IMR-90 (cell line): ENCODE results near the gene ST3GAL3. TPM values are rescaled to one million over a fixed set of nuclear protein-coding genes. Genes with fewer than 3 reads are reported as not detected.

ENCODE experiments used
- ATAC-seq: fragments of 200-7000 bp; cut with Tn5 transposase; 2 replicates; pipeline ENCODE4 v1.9.1; 2020; ENCODE audit warnings: low read depth, mild to moderate bottlenecking, moderate library complexity
- BruUV-seq: library from RNA; stranded (reverse); fragments of 400-500 nt; replicated peaks from 2 replicates; lab custom pipeline; 2021; lab: Mats Ljungman, UMichigan
- CTCF ChIA-PET: fragments of 300-600 bp; formaldehyde crosslinking; extraction: SDS; loops from one replicate; lab custom pipeline; 2021; ENCODE audit warnings: antibody characterized with exemption; lab: Yijun Ruan, JAX
- POLR2A ChIA-PET: fragments of 300-600 bp; sonication (Branson Sonifier 250); formaldehyde crosslinking; loops from one replicate; lab custom pipeline; 2022; ENCODE audit warnings: antibody characterized with exemption; ENCODE audit not compliant: unreplicated experiment; lab: Charles Lee
- DNase-seq: peaks from one replicate; pipeline ENCODE4 v3.0.0; 2013
- H2AFZ ChIP-seq: replicated peaks from 2 replicates; pipeline ENCODE3; 2013; ENCODE audit warnings: low read length, mild to moderate bottlenecking; ENCODE audit not compliant: poor library complexity
- H2AK5ac ChIP-seq: 2 replicates; pipeline ENCODE4 v1.6.1; 2013; ENCODE audit warnings: low read depth, low read length, inconsistent platforms
- H2AK9ac ChIP-seq: replicated peaks from 2 replicates; pipeline ENCODE3; 2013; ENCODE audit warnings: mild to moderate bottlenecking, low read depth, low read length, moderate library complexity; ENCODE audit not compliant: poor library complexity
- H2BK120ac ChIP-seq: 2 replicates; pipeline ENCODE4 v1.6.1; 2013; ENCODE audit warnings: low read depth, low read length, inconsistent platforms
- H2BK15ac ChIP-seq: 3 replicates; pipeline ENCODE4 v1.6.1; 2013; ENCODE audit warnings: low read depth, low read length, inconsistent platforms
- H2BK20ac ChIP-seq: 2 replicates; pipeline ENCODE4 v1.6.1; 2013; ENCODE audit warnings: low read depth, mild to moderate bottlenecking, inconsistent platforms, low read length, moderate library complexity
- H2BK5ac ChIP-seq: 2 replicates; pipeline ENCODE4 v1.6.1; 2013; ENCODE audit warnings: mild to moderate bottlenecking, low read depth, low read length, inconsistent platforms; ENCODE audit not compliant: poor library complexity, severe bottlenecking
- H3K14ac ChIP-seq: replicated peaks from 2 replicates; pipeline ENCODE4 v1.6.1; 2013; ENCODE audit warnings: low read depth, low read length, inconsistent platforms
- H3K18ac ChIP-seq: 2 replicates; pipeline ENCODE4 v1.6.1; 2013; ENCODE audit warnings: low read depth, low read length, control low read depth
- H3K23ac ChIP-seq: 2 replicates; pipeline ENCODE4 v1.6.1; 2013; ENCODE audit warnings: low read depth, low read length, inconsistent platforms
- H3K27ac ChIP-seq: 2 replicates; pipeline ENCODE4 v1.5.1; 2013; ENCODE audit warnings: mild to moderate bottlenecking, control low read depth, low read length; ENCODE audit not compliant: insufficient read depth
- H3K27me3 ChIP-seq: 2 replicates; pipeline ENCODE4 v1.6.1; 2013; ENCODE audit warnings: low read length; ENCODE audit not compliant: control insufficient read depth, insufficient read depth
- H3K36me3 ChIP-seq: 2 replicates; pipeline ENCODE4 v1.6.1; 2013; ENCODE audit warnings: low read length, mixed read lengths; ENCODE audit not compliant: control insufficient read depth, insufficient read depth
- H3K4ac ChIP-seq: 2 replicates; pipeline ENCODE4 v1.6.1; 2013; ENCODE audit warnings: low read depth, low read length, inconsistent platforms
- H3K4me1 ChIP-seq: 2 replicates; pipeline ENCODE4 v1.6.1; 2013; ENCODE audit warnings: low read length, mixed read lengths; ENCODE audit not compliant: control insufficient read depth, insufficient read depth
- H3K4me2 ChIP-seq: 2 replicates; pipeline ENCODE4 v1.6.1; 2013; ENCODE audit warnings: low read depth, mild to moderate bottlenecking, control low read depth, low read length, moderate library complexity
- H3K4me3 ChIP-seq: 2 replicates; pipeline ENCODE4 v1.5.1; 2013; ENCODE audit warnings: low read depth, mild to moderate bottlenecking, control low read depth, low read length, moderate library complexity; ENCODE audit not compliant: insufficient read depth
- H3K56ac ChIP-seq: 2 replicates; pipeline ENCODE4 v1.6.1; 2013; ENCODE audit warnings: low read length, inconsistent platforms; ENCODE audit not compliant: insufficient read depth; ENCODE audit errors: extremely low read depth
- H3K79me1 ChIP-seq, 2 experiments: 2 replicates each; pipeline ENCODE4 v1.6.1; 2013; ENCODE audit warnings: low read length in 2 of 2, inconsistent platforms in 1 of 2, low read depth in 1 of 2
- H3K9ac ChIP-seq: 2 replicates; pipeline ENCODE4 v1.6.1; 2013; ENCODE audit warnings: low read depth, low read length, control low read depth
- H3K9me1 ChIP-seq: 2 replicates; pipeline ENCODE4 v1.6.1; 2013; ENCODE audit warnings: low read length, inconsistent platforms; ENCODE audit not compliant: insufficient read depth
- H3K9me3 ChIP-seq: 2 replicates; pipeline ENCODE4 v1.6.1; 2013; ENCODE audit warnings: low read length; ENCODE audit not compliant: control insufficient read depth, insufficient read depth
- H4K20me1 ChIP-seq: 2 replicates; pipeline ENCODE4 v1.6.1; 2013; ENCODE audit warnings: low read length, inconsistent platforms; ENCODE audit not compliant: insufficient read depth
- H4K5ac ChIP-seq: 2 replicates; pipeline ENCODE4 v1.6.1; 2013; ENCODE audit warnings: mild to moderate bottlenecking, low read depth, low read length, control low read depth
- H4K8ac ChIP-seq, 2 experiments: 2 replicates each; pipeline ENCODE4 v1.6.1; 2013; ENCODE audit warnings: low read depth in 2 of 2, low read length in 2 of 2, control low read depth in 1 of 2, inconsistent platforms in 1 of 2
- H4K91ac ChIP-seq: 2 replicates; pipeline ENCODE4 v1.6.1; 2013; ENCODE audit warnings: low read depth, low read length, inconsistent platforms; ENCODE audit not compliant: insufficient read depth
- BHLHE40 ChIP-seq: fragments of 150-350 bp; IDR thresholded peaks from 2 replicates; pipeline ENCODE4 v1.6.1; 2016; ENCODE audit warnings: mild to moderate bottlenecking, low read depth, low read length
- CEBPB ChIP-seq: IDR thresholded peaks from 2 replicates; pipeline ENCODE4 v1.6.1; 2012; ENCODE audit warnings: low read depth, low read length, improper control_type of control experiment
- CHD1 ChIP-seq: IDR thresholded peaks from 2 replicates; pipeline ENCODE4 v1.6.1; 2012; ENCODE audit warnings: low read depth, low read length, improper control_type of control experiment
- CTCF ChIP-seq: conservative IDR thresholded peaks from 2 replicates; pipeline ENCODE4 v1.5.1; 2012; ENCODE audit warnings: mild to moderate bottlenecking, low read depth, low read length, improper control_type of control experiment
- ELK1 ChIP-seq: fragments of 150-350 bp; IDR thresholded peaks from 2 replicates; pipeline ENCODE4 v1.6.1; 2016; ENCODE audit warnings: low read depth, mild to moderate bottlenecking, low read length, moderate library complexity, borderline replicate concordance
- FOS ChIP-seq: fragments of 150-350 bp; IDR thresholded peaks from 2 replicates; pipeline ENCODE4 v1.6.1; 2016; ENCODE audit warnings: low read depth, low read length
- MAFK ChIP-seq: IDR thresholded peaks from 2 replicates; pipeline ENCODE4 v1.6.1; 2012; ENCODE audit warnings: low read depth, low read length, improper control_type of control experiment
- MAZ ChIP-seq: IDR thresholded peaks from 2 replicates; pipeline ENCODE4 v1.6.1; 2012; ENCODE audit warnings: low read depth, mild to moderate bottlenecking, low read length, improper control_type of control experiment, moderate library complexity, borderline replicate concordance
- MXI1 ChIP-seq: IDR thresholded peaks from 2 replicates; pipeline ENCODE4 v1.6.1; 2012; ENCODE audit warnings: low read depth, mild to moderate bottlenecking, low read length, moderate library complexity, borderline replicate concordance
- NFE2L2 ChIP-seq: fragments of 150-350 bp; IDR thresholded peaks from 2 replicates; pipeline ENCODE4 v1.6.1; 2016; ENCODE audit warnings: low read depth, mild to moderate bottlenecking, low read length
- POLR2A ChIP-seq: IDR thresholded peaks from 2 replicates; pipeline ENCODE4 v1.6.1; 2012; ENCODE audit warnings: mild to moderate bottlenecking, low read depth, low read length
- RAD21 ChIP-seq: IDR thresholded peaks from 2 replicates; pipeline ENCODE4 v1.6.1; 2012; ENCODE audit warnings: low read length, improper control_type of control experiment
- RCOR1 ChIP-seq: IDR thresholded peaks from 2 replicates; pipeline ENCODE4 v1.6.1; 2012; ENCODE audit warnings: mild to moderate bottlenecking, low read length, improper control_type of control experiment; ENCODE audit not compliant: insufficient replicate concordance
- RFX5 ChIP-seq: IDR thresholded peaks from 2 replicates; pipeline ENCODE4 v1.8.0; 2012; ENCODE audit warnings: low read depth, mild to moderate bottlenecking, low read length, moderate library complexity
- SMC3 ChIP-seq: fragments of 150-350 bp; IDR thresholded peaks from 2 replicates; pipeline ENCODE4 v1.6.1; 2016; ENCODE audit warnings: low read depth, mild to moderate bottlenecking, antibody characterized with exemption, low read length, moderate library complexity
- USF2 ChIP-seq: fragments of 150-350 bp; IDR thresholded peaks from 2 replicates; pipeline ENCODE4 v1.6.1; 2017; ENCODE audit warnings: mild to moderate bottlenecking, antibody characterized with exemption, low read length, low read depth
- WGBS, 2 experiments: methylation state at CpG; one replicate each; pipeline versions ENCODE4 v1.1.5 to v1.1.7; 2013; ENCODE audit warnings: missing lambda C conversion rate in 2 of 2; ENCODE audit not compliant: insufficient read length in 1 of 2; ENCODE audit errors: extremely low coverage in 2 of 2; 5-methylcytosine and 5-hydroxymethylcytosine counted together
- dilution Hi-C: fragments of 300-500 bp; cut with HindIII; formaldehyde crosslinking; loops from one replicate; pipeline ENCODE4 v1.14.3; 2018; ENCODE audit warnings: low sequenced_read_pairs; ENCODE audit not compliant: unreplicated experiment
- in situ Hi-C: fragments of 300-500 bp; cut with MboI; formaldehyde crosslinking; loops from 3 replicates; pipeline ENCODE4 v1.14.3; 2019; ENCODE audit warnings: low sequenced_read_pairs, inconsistent platforms, mixed read lengths
- intact Hi-C: fragments of 100-400 bp; cut with micrococcal nuclease; formaldehyde crosslinking; loops from 2 replicates; pipeline ENCODE4 v1.10.0; 2022
- polyA plus RNA-seq, 3 experiments: library from polyadenylated mRNA; depleted of rRNA; stranded (reverse); fragments of >200 nt; gene quantifications; 2 replicates each; pipeline ENCODE4 v1.2.3, GENCODE V29; 2012; ENCODE audit warnings: low replicate concordance in 1 of 3
- total RNA-seq: library from RNA; depleted of rRNA; stranded (reverse); fragments of >200 nt; gene quantifications from 2 replicates; pipeline ENCODE4 v1.2.3, GENCODE V29; 2012

The ST3GAL3 gene
- total and polyA plus RNA-seq, 2 of the 4 experiments (the other 2 are of a cell fraction): 12.0 to 14.8 TPM

- Histone ChIP-seq H3K4me3 (no peak overlapping the region), H3K9me3 (no peaks in the 10 kb centered on the region), H3K56ac (no peak overlapping the region), H3K36me3 (peaks cover 37% of the 10 kb centered on the region), H2BK15ac (no peak overlapping the region), H3K4ac (no peak overlapping the region), H3K27ac (no peak overlapping the region), H3K9ac (no peak overlapping the region), H3K79me1 (0 out of 4 replicates have a peak, but pooled peaks cover 0 to 3% of the 10 kb centered on the region in 2 experiments), H2AK5ac (no peak overlapping the region), H2AFZ (no peak overlapping the region), H4K20me1 (peaks cover 7% of the 10 kb centered on the region; the same call in 1 of the 2 replicates), H3K14ac (no peak overlapping the region), H2BK5ac (no peak overlapping the region), H4K8ac (no peak overlapping the region), H3K18ac (no peak overlapping the region), H3K23ac (no peak overlapping the region), H4K91ac (no peak overlapping the region), H3K9me1 (peaks cover 11% of the 10 kb centered on the region), H2BK120ac (no peak overlapping the region), H2AK9ac (no peak overlapping the region), H3K4me1 (no peaks in the 10 kb centered on the region), H3K4me2 (no peak overlapping the region), H2BK20ac (no peak overlapping the region), H3K27me3 (no peaks in the 10 kb centered on the region), H4K5ac (no peak overlapping the region)
- WGBS, 2 experiments: no CpG with 5 or more reads among the region's 5 CpGs
- ATAC-seq (no peak), DNase-seq (no peak)
- in situ Hi-C loops (loop anchor here (25.0 kb wide), 1 partner anchor 427 kb away; the partner anchor contains the start of gene PTPRF), intact Hi-C loops (no loop called here), dilution Hi-C loops (no loop called here)
- BruUV-seq: no TSS peak
- TF ChIP-seq RFX5 (no peak), ELK1 (no peak), CEBPB (no peak), MAFK (no peak), BHLHE40 (no peak), MXI1 (no peak), NFE2L2 (no peak), SMC3 (no peak), MAZ (no peak), CHD1 (no peak), FOS (no peak), CTCF (no peak), RAD21 (no peak), RCOR1 (no peak), USF2 (no peak), POLR2A (no peak)
- ChIA-PET POLR2A (interaction anchor here (0.6 kb wide), 1 partner anchor 510 kb away, joined by 3 read pairs; the partner anchor contains the start of gene HYI), CTCF (no interaction called here)
These were observed 256.6 kb downstream of the ST3GAL3 start for GRCh38 chr1:43963890-43964289.
